BLaER1 treated with 17β-estradiol and CSF1 and Interleukin-3, amounts not matched to agents 10 nM and 100 nM (cell line): ENCODE data around the gene DDIT4.
A peak's percentile ranks its signal among the peaks of the same experiment; 100 is the strongest.

Experiments used
- H3K27ac ChIP-seq, 11 experiments: shearing (Covaris generic); formaldehyde crosslinking; 2 replicates each; pipeline ENCODE4 v1.8.1; 2022
- H3K27me3 ChIP-seq, 11 experiments: shearing (Covaris generic); formaldehyde crosslinking; 2 replicates each; pipeline ENCODE4 v1.8.1; 2022
- H3K36me3 ChIP-seq, 11 experiments: shearing (Covaris generic); formaldehyde crosslinking; 2 replicates each; pipeline ENCODE4 v1.8.1; 2022
- H3K4me1 ChIP-seq, 10 experiments: shearing (Covaris generic); formaldehyde crosslinking; 2 replicates each; pipeline ENCODE4 v1.8.1; 2022
- H3K4me2 ChIP-seq, 11 experiments: shearing (Covaris generic); formaldehyde crosslinking; 2 replicates each; pipeline ENCODE4 v1.8.1; 2022
- H3K4me3 ChIP-seq, 10 experiments: shearing (Covaris generic); formaldehyde crosslinking; 2 replicates each; pipeline ENCODE4 v1.8.1; 2022
- H3K9ac ChIP-seq, 11 experiments: shearing (Covaris generic); formaldehyde crosslinking; 2 replicates each; pipeline ENCODE4 v1.8.1; 2022
- H3K9me3 ChIP-seq, 11 experiments: shearing (Covaris generic); formaldehyde crosslinking; replicated peaks in 1 of 11; 2 replicates each; pipeline ENCODE4 v1.8.1; 2022
- H4K20me1 ChIP-seq, 11 experiments: shearing (Covaris generic); formaldehyde crosslinking; 2 replicates each; pipeline ENCODE4 v1.8.1; 2022
- Cebpa-rat ChIP-seq, 11 experiments: shearing (Covaris generic); IDR thresholded peaks; 2 replicates each; pipeline ENCODE4 v1.8.1; 2022

Gene DDIT4

DNA sequence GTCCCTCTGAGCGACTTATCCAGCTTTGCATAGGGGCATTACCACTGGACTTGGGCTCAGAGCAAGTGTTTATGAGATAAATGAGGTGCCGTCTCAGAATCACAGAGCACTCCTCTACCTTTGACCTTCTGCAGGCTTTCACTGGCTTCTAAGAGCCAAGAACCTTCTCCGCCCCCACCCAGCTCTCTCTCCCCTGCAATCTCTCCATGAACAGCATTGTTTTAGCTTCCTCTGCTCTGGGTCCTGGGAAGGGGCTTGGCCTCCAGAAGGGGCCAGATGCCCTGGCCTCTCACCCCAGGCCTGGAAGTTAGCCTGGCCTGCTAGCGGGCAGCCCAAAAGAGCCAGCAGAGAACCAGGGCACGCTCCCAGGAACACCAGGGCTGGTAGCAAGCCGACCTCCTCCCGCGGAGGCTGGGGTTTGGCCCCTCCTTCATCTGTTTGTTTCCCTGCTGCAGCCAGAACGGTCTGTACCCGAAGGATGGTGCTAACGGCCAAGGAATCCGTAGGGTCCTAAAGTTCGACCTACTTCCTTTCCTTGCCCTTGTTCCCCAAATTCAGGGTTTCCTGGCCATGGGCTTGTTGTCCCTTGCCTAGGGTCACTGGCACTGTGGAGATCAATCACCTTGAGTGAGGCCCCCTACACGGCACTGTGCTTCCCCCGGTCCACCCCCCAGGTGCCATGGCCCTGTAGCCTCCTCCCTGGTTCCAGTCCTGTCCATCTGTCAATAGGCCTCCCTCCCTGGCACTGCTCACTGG is 18.7 kb upstream of the DDIT4 start:
- peaks cover 80 to 99% (median 94%) of the 10 kb centered on the region in 10 experiments for H3K4me1 ChIP-seq
- peak overlapping the region; percentile 26 to 76 (median 71); a peak in 20 of 22 replicates for H3K9ac ChIP-seq

DNA sequence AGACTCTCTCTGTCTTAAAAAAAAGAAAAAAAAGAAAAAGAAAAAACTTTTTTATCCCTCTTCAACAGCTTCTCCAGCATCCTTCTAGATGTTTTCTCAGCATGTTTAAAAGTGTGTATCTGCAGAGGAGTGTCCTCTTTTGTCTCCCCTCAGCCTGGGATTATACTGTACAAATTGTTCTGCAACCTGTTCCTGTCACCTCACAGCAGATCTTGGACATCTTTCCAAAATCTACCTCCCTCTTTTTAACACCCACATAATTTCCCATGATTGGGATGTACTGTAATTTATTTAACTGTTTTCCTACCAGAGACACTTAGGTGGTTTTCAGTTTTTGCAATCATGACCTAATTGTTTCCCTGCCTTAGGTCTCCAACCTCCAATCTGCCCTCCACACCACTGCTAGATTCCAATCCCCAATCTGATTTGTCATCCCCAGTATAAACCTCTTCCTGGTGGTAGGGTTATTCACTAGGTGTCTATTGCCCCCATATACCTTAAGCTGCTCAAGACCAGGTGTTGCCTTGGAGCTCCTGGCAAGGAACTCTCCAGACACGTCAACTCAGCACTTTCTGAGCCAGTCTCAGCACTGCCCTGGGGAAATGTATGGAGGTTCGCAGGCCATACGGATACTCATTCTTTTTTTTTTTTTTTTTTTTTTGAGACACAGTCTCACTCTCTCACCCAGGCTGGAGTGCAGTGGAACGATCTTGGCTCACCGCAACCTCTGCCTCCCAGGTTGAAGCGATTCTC is 17.6 kb upstream of the DDIT4 start:
- no peaks in the 10 kb centered on the region for H3K27me3 ChIP-seq
- H3K27ac ChIP-seq: peak overlapping the region in 7 of 11 experiments; percentile 44 to 83 (median 76); a peak in 8 of 22 replicates
- peak overlapping the region in 1 of 11 experiments; percentile 19; a peak in 3 of 22 replicates for H3K9ac ChIP-seq
- H3K36me3 ChIP-seq: no peaks in the 10 kb centered on the region
- peak overlapping the region; percentile 73 to 95 (median 87) for H3K4me2 ChIP-seq
- no peak for TF ChIP-seq Cebpa-rat (IDR thresholded peaks at IDR 0.05)
- no peak overlapping the region for H3K4me3 ChIP-seq
- H3K9me3 ChIP-seq: no peaks in the 10 kb centered on the region
- H3K4me1 ChIP-seq: peaks cover 82 to 99% (median 93%) of the 10 kb centered on the region in 10 experiments
- H4K20me1 ChIP-seq: no peaks in the 10 kb centered on the region

More for the DNA sequence above, 18.7 kb upstream of the DDIT4 start:
- no peak for TF ChIP-seq Cebpa-rat (IDR thresholded peaks at IDR 0.05)
- Histone ChIP-seq H3K9me3 (no peaks in the 10 kb centered on the region), H3K36me3 (no peaks in the 10 kb centered on the region), H3K27ac (peak overlapping the region in 10 of 11 experiments; percentile 41 to 83 (median 73); a peak in 20 of 22 replicates), H4K20me1 (no peaks in the 10 kb centered on the region), H3K4me3 (peak overlapping the region in 9 of 10 experiments; percentile 25 to 48 (median 39); a peak in 14 of 20 replicates), H3K27me3 (no peaks in the 10 kb centered on the region), H3K4me2 (peak overlapping the region; percentile 73 to 95 (median 87))

DNA sequence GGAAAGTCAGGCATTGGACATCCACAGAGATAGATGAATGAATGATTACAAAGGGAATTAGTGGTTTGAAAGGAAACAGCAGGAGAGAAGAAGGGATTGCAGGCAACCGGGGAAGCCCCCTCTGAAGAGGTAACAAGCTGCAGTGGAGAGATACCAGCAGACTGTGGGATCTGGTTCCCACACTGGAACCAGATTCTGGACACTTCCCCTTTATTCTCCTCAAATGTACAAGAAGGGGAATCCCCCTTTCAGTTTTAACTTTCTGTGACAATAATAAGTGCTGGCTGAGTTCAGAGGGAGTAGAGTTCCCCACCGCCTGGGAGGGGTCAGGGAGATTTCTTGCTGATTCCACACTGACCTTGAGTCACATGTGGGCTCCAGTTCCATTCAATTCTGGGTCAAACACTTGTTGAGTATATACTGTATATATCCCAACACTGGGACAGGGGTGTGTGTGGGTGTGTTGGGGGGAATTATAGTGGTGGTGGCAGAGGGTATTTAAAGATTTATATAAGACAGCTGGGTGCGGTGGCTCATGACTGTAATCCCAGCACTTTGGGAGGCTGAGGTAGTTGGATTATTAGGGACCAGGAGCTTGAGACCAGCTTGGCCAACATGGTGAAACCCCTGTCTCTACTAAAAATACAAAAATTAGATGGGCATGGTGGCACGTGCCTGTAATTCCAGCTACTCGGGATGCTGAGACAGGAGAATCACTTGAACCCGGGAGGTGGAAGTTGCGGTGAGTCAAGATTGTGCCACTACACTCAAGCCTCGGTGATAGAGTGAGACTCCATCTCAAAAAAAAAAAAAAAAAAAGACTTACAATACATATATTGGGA is 16.5 kb upstream of the DDIT4 start:
- H3K9ac ChIP-seq: peak overlapping the region in 4 of 11 experiments; percentile 19 to 21 (median 20); a peak in 6 of 22 replicates
- H3K36me3 ChIP-seq: no peaks in the 10 kb centered on the region
- no peak overlapping the region for H3K4me3 ChIP-seq
- peaks cover 92 to 99% (median 96%) of the 10 kb centered on the region in 10 experiments for H3K4me1 ChIP-seq
- TF ChIP-seq Cebpa-rat (IDR thresholded peaks at IDR 0.05): no peak
- H3K27ac ChIP-seq: peak overlapping the region in 9 of 11 experiments; percentile 22 to 80 (median 51); a peak in 17 of 22 replicates
- H3K9me3 ChIP-seq: no peaks in the 10 kb centered on the region
- no peaks in the 10 kb centered on the region for H4K20me1 ChIP-seq
- peak overlapping the region; percentile 57 to 95 (median 87) for H3K4me2 ChIP-seq
- H3K27me3 ChIP-seq: no peaks in the 10 kb centered on the region

DNA sequence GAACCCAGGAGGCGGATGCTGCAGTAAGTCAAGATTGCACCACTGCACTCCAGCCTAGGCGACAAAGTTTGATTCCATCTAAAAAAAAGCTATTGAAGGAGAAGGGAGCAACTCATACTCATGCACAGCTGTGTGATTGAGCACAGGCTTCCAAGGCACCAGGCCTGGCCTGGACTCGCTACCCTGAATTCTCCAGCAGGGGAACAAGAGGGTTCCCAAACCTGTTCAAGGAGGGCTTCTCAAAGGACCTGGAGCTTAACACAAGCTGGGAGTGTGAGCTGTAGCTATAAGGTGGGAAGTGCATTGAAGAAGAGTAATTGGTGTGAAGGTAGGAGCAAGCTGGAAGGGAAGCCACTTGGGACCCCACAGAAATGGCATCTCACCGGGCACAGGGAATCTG is 15.1 kb upstream of the DDIT4 start:
- H3K4me2 ChIP-seq: peak overlapping the region; percentile 73 to 97 (median 92)
- H3K9ac ChIP-seq: peak overlapping the region in 4 of 11 experiments; percentile 3 to 80 (median 44); a peak in 2 of 22 replicates
- no peaks in the 10 kb centered on the region for H3K27me3 ChIP-seq
- peaks cover 93 to 100% (median 98%) of the 10 kb centered on the region in 10 experiments for H3K4me1 ChIP-seq
- TF ChIP-seq Cebpa-rat (IDR thresholded peaks at IDR 0.05): no peak
- no peaks in the 10 kb centered on the region for H3K36me3 ChIP-seq
- no peaks in the 10 kb centered on the region for H3K9me3 ChIP-seq
- no peaks in the 10 kb centered on the region for H4K20me1 ChIP-seq
- no peak overlapping the region for H3K4me3 ChIP-seq
- peak overlapping the region in 7 of 11 experiments; percentile 30 to 95 (median 86); a peak in 6 of 22 replicates for H3K27ac ChIP-seq

DNA sequence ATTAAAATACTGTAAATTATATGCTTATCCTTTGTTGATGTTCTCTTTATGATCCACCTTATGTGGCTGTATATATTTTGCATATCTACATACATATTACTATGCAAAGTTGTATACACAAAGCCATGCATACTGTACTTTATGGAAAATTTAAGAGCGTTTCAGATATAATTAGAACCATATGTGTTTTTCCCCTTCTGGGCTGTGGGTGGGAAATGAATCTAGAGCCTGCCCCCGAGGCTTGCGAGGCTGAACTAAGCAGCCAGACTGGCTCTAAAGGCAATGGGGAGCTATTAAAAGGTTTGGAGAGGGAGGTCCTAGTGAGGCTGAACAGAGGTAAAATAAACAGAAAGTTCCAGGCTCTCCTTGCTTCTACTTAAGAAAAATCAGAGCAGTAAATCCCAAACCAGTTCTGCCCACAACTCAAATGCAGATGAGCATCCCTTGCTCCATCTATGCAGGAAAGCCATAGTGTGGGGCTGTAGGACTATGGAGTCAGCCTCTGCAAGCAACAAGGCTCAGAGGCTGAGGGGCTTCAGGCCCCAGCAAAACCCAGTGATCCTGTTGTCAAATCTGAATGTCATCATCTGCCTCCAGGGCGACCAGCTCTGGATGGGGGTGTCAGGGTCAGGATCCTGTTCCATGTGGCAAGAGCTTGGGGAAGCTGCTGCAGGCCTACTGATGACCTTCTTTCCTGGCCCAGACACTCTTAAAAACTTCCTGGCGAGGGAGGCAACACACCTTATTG is 14.1 kb upstream of the DDIT4 start:
- H3K27me3 ChIP-seq: no peaks in the 10 kb centered on the region
- peak overlapping the region in 5 of 10 experiments; percentile 61 to 73 (median 61); a peak in 4 of 20 replicates for H3K4me3 ChIP-seq
- no peaks in the 10 kb centered on the region for H4K20me1 ChIP-seq
- peaks cover 93 to 100% (median 98%) of the 10 kb centered on the region in 10 experiments for H3K4me1 ChIP-seq
- no peaks in the 10 kb centered on the region for H3K9me3 ChIP-seq
- TF ChIP-seq Cebpa-rat (IDR thresholded peaks at IDR 0.05): no peak
- peak overlapping the region; percentile 73 to 97 (median 92) for H3K4me2 ChIP-seq
- H3K9ac ChIP-seq: peak overlapping the region; percentile 16 to 85 (median 79); a peak in 21 of 22 replicates
- H3K36me3 ChIP-seq: no peaks in the 10 kb centered on the region
- H3K27ac ChIP-seq: peak overlapping the region; percentile 77 to 95 (median 85)

DNA sequence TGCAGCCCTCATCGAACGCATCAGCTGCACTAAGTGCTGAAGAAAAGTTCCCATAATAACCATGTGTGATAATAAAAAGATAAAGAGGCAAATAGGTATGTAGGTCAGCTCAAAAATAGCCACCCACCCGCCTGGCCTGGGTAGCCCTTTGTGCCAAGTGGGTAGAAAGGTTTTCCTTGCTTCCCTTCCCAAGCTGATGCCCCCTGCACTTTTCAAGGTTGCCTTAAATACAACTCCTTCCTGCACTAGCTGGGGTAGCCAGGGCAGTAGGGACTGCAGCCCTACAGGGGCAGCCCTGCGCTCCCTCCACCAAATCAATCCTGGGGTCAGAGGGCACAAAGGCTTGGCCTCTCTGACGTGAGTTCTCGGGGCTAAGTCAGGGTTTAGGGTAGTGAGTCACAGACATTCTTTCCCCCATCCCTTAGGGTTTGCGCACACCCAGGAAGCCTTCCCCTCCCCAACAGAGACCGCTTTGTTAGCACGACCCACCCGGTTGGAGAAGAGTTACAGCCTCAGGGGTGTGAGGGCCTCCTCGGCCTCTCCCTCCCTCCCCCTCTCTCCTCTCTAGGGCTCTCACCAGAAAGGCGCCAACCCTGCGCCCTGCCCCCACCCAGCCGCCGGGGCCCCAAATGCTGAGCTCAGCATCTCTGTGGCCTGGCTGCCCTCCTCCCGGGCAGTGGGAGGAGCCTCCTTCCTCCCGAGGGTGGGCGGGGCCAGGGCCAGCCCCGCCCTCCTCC is 13.3 kb upstream of the DDIT4 start:
- Histone ChIP-seq H3K27ac (peak overlapping the region; percentile 77 to 95 (median 85)), H3K4me3 (peak overlapping the region; percentile 50 to 73 (median 61); a peak in 19 of 20 replicates), H4K20me1 (no peaks in the 10 kb centered on the region), H3K9ac (peak overlapping the region; percentile 72 to 85 (median 79); a peak in 21 of 22 replicates), H3K4me2 (peak overlapping the region; percentile 73 to 97 (median 92)), H3K4me1 (peaks cover 89 to 100% (median 98%) of the 10 kb centered on the region in 10 experiments), H3K9me3 (no peaks in the 10 kb centered on the region), H3K27me3 (no peaks in the 10 kb centered on the region), H3K36me3 (no peaks in the 10 kb centered on the region)
- TF ChIP-seq Cebpa-rat (IDR thresholded peaks at IDR 0.05): no peak

DNA sequence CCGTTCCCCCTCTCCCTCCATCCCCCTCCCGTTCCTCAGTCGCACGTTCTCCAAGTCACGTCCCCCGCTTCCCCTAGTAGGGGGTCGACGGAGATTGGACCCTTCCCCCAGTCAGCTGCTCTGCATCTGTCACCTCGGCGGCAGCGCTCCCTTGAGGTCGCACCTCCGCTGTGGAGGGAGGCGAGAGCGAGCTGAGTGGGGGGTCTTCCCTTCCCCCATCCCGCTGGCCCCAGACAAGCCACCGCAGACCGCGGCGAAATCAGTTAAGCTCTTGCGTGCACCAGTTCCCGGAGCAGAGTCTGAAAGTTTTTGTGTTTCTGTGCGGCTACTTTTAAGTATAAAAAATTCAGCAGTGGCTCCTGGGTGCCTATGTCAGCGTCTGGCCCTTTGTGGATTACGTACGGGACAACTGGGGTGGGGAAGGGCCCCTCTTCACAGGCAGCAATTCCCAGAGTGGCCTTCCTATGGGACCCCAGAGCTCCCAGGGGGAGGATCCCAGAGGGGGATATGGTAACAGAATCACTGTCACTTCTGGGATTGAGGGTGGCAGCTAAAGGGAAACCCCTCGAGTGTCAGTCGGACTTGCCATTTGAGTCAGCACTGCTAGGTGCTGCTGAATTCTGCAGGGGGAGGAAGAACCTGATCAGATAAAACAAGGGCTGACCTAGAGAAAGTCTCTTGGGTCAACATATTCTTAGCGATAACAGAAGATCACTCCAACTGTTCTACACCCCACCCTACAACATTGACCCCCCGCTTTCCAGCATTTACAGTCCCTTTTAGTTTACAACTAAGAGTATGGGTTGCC is 12.5 kb upstream of the DDIT4 start:
- Histone ChIP-seq H3K9ac (peak overlapping the region; percentile 72 to 85 (median 79)), H3K4me2 (peak overlapping the region; percentile 73 to 97 (median 92)), H4K20me1 (no peaks in the 10 kb centered on the region), H3K4me1 (peaks cover 81 to 100% (median 97%) of the 10 kb centered on the region in 10 experiments), H3K27ac (peak overlapping the region; percentile 77 to 95 (median 85)), H3K27me3 (no peaks in the 10 kb centered on the region), H3K9me3 (no peaks in the 10 kb centered on the region), H3K4me3 (peak overlapping the region; percentile 50 to 73 (median 61)), H3K36me3 (no peaks in the 10 kb centered on the region)
- no peak for TF ChIP-seq Cebpa-rat (IDR thresholded peaks at IDR 0.05)
